Breast epithelium (tissue), 4 donors: ENCODE measurements around the gene SUGP2. TPM values are rescaled to one million over a fixed set of nuclear protein-coding genes. Genes with fewer than 3 reads are reported as not detected.

Experiments
- DNase-seq, 2 donors: peaks; one replicate each; pipeline ENCODE4 v3.0.0-alpha.2; 2019; ENCODE audit warnings: low spot score in 2 of 2
- H3K27ac ChIP-seq, 2 donors: fragments of 200-600 bp; sonication (generic) in 1 of 2; one replicate each; pipeline ENCODE4 v1.5.1; 2016 to 2019; ENCODE audit warnings: mild to moderate bottlenecking in 1 of 2
- H3K27me3 ChIP-seq, 2 donors: fragments of 200-600 bp; sonication (generic) in 1 of 2; one replicate each; pipeline versions ENCODE4 v1.5.1 to v1.6.0; 2017 to 2019; ENCODE audit warnings: control low read depth in 1 of 2, mild to moderate bottlenecking in 1 of 2
- H3K36me3 ChIP-seq: fragments of 200-600 bp; one replicate; pipeline ENCODE4 v1.5.1; 2019
- H3K4me1 ChIP-seq, 2 donors: fragments of 200-600 bp; sonication (generic); one replicate each; pipeline ENCODE4 v1.5.1; 2016 to 2019; ENCODE audit warnings: control low read depth in 1 of 2
- H3K4me3 ChIP-seq, 3 donors: fragments of 200-600 bp; sonication (generic); 1 replicate in 2 of 3; 2 replicates in 1 of 3; pipeline ENCODE4 v1.5.1; 2016 to 2019; ENCODE audit warnings: mild to moderate bottlenecking in 3 of 3, moderate library complexity in 2 of 3
- H3K9me3 ChIP-seq, 2 donors: fragments of 200-600 bp; sonication (generic) in 1 of 2; one replicate each; pipeline ENCODE4 v1.5.1; 2016 to 2019; ENCODE audit warnings: control low read depth in 1 of 2
- POLR2A ChIP-seq: fragments of 450-650 bp; IDR thresholded peaks from one replicate; pipeline ENCODE4 v1.6.1; 2016; ENCODE audit warnings: antibody characterized with exemption, mild to moderate bottlenecking, moderate library complexity
- POLR2AphosphoS5 ChIP-seq, 3 donors: sonication (generic); formaldehyde crosslinking; IDR thresholded peaks; one replicate each; pipeline ENCODE4 v1.6.1; 2017; ENCODE audit warnings: antibody characterized with exemption in 3 of 3
- intact Hi-C: fragments of 100-400 bp; cut with DNase I; formaldehyde crosslinking; loops from one replicate; pipeline ENCODE4 v1.15.1; 2023; ENCODE audit warnings: low total_unique reads
- total RNA-seq, 3 donors: library from RNA; depleted of rRNA; stranded (reverse); fragments of >200 nt; gene quantifications; one replicate each; pipeline ENCODE4 v1.1.0, GENCODE V29; 2016
- TF ChIP-seq, protein P1 (sequence below), 3 donors: fragments of 450-650 bp; IDR thresholded peaks; one replicate each; pipeline ENCODE4 v1.5.1; 2016 to 2017; ENCODE audit warnings: antibody characterized with exemption in 3 of 3, mild to moderate bottlenecking in 3 of 3, moderate library complexity in 3 of 3

The SUGP2 gene
- total RNA-seq, 3 donors from 2014 or later: 27.8 to 58.1 (median 56.0) TPM

DNA sequence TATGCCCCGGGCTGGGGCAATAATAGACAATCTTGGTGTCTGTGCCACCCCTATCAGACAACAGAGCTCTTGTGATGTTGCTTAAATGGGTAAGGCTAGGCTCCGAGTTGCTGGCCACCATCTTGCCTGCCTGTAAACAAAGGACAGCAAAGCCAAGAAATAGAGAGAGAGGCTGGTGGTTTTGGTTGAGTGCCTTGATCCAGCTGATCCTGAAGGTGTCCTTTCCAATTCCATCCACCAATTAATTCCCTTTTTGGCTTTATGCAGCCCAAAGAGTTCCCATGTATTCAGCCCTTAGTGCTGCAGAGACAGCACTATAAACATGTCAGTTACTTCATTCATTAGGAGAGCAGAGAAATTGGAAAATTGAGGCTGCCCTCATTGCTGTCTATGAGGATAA lies 50.6 kb downstream of the SUGP2 start:
- H3K9me3 ChIP-seq: no peaks in the 10 kb centered on the region
- no peaks in the 10 kb centered on the region for H3K27me3 ChIP-seq
- TF ChIP-seq POLR2A (no peak), POLR2AphosphoS5 (IDR thresholded peaks at IDR 0.05) (no peak)
- TF ChIP-seq, protein P1, sequence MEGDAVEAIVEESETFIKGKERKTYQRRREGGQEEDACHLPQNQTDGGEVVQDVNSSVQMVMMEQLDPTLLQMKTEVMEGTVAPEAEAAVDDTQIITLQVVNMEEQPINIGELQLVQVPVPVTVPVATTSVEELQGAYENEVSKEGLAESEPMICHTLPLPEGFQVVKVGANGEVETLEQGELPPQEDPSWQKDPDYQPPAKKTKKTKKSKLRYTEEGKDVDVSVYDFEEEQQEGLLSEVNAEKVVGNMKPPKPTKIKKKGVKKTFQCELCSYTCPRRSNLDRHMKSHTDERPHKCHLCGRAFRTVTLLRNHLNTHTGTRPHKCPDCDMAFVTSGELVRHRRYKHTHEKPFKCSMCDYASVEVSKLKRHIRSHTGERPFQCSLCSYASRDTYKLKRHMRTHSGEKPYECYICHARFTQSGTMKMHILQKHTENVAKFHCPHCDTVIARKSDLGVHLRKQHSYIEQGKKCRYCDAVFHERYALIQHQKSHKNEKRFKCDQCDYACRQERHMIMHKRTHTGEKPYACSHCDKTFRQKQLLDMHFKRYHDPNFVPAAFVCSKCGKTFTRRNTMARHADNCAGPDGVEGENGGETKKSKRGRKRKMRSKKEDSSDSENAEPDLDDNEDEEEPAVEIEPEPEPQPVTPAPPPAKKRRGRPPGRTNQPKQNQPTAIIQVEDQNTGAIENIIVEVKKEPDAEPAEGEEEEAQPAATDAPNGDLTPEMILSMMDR (IDR thresholded peaks at IDR 0.05): no peak
- no peaks in the 10 kb centered on the region for H3K36me3 ChIP-seq
- intact Hi-C loops: no loop called here
- H3K4me1 ChIP-seq: no peaks in the 10 kb centered on the region
- H3K4me3 ChIP-seq: no peak overlapping the region
- DNase-seq: no peak
- H3K27ac ChIP-seq: no peak overlapping the region

DNA sequence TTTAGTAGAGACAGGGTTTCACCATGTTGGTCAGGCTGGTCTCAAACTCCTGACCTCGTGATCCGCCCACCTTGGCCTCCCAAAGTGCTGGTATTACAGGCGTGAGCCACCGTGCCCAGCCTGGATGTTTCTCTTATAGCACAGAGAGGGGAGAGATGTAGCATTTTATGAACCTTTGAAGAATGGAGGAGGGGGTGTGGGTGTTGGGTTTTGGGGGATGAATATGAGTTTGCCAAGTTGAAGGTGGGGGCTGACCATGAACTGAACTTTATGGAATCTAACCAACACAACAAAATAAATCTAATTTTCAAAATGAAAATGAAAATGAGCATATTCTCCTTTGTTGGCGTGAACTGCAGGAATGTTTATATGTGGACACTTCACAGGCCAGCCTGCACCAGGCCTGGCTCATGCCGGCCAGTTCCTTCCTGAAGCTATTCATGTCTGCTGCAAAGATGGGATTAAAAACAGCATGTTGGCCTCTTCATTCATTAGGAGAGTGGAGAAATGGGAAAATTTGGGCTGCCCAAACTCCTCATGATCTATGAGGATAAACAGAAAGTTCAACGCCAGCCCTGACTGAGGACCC lies 52.8 kb downstream of the SUGP2 start:
- no peak for DNase-seq
- no peaks in the 10 kb centered on the region for H3K9me3 ChIP-seq
- no peaks in the 10 kb centered on the region for H3K4me1 ChIP-seq
- H3K27ac ChIP-seq: no peak overlapping the region
- TF ChIP-seq POLR2A: no peak
- no peak for TF ChIP-seq POLR2AphosphoS5 (IDR thresholded peaks at IDR 0.05)
- TF ChIP-seq, protein P1 (IDR thresholded peaks at IDR 0.05): no peak
- H3K27me3 ChIP-seq: no peaks in the 10 kb centered on the region
- H3K36me3 ChIP-seq: no peaks in the 10 kb centered on the region
- intact Hi-C loops: no loop called here
- no peak overlapping the region for H3K4me3 ChIP-seq

DNA sequence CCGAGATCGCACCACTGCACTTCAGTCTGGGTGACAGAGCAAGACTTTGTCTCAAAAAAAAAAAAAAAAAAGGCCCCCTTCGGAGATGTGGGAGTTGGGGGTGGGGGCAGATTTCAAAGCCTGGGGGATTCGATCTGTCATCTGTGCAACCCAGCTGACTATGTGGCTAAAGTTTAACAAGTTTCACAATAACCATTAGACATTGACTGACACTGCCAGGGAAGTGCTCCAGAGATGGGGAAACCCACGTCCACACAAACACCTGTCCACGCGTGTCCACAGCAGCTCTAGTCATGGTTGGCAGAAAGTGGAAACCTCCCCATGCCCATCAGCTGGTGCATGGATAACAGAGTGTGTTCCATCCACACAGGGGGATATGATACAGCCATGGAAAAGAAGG lies 54.7 kb downstream of the SUGP2 start:
- intact Hi-C loops: no loop called here
- H3K27ac ChIP-seq: no peak overlapping the region
- TF ChIP-seq, protein P1 (IDR thresholded peaks at IDR 0.05): no peak
- no peak for TF ChIP-seq POLR2A
- no peak for TF ChIP-seq POLR2AphosphoS5 (IDR thresholded peaks at IDR 0.05)
- H3K9me3 ChIP-seq: no peaks in the 10 kb centered on the region
- DNase-seq: no peak
- no peaks in the 10 kb centered on the region for H3K36me3 ChIP-seq
- H3K27me3 ChIP-seq: no peaks in the 10 kb centered on the region
- H3K4me3 ChIP-seq: no peak overlapping the region
- H3K4me1 ChIP-seq: no peaks in the 10 kb centered on the region

DNA sequence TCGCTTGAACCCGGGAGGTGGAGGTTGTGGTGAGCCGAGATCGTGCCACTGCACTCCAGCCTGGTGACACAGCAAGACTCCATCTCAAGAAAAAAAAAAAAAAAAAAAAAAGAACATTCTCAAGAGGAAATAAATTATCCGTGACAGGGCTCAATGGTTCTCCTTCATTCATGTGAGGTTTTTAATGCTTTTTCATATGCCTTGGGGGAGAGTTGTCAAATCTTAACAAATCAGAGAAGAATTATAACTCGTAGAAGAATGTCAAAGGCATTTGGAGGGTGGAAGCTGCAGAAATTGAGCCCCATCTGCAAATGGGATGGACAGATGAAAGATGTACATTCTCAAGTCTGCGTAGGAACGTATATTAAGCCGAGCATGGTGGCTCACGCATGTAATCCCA lies 57.4 kb downstream of the SUGP2 start:
- Histone ChIP-seq H3K27me3 (no peaks in the 10 kb centered on the region), H3K36me3 (no peaks in the 10 kb centered on the region), H3K4me3 (no peak overlapping the region), H3K4me1 (no peaks in the 10 kb centered on the region), H3K9me3 (no peaks in the 10 kb centered on the region), H3K27ac (no peak overlapping the region)
- intact Hi-C loops: no loop called here
- TF ChIP-seq, protein P1 (IDR thresholded peaks at IDR 0.05): no peak
- TF ChIP-seq POLR2A: no peak
- TF ChIP-seq POLR2AphosphoS5 (IDR thresholded peaks at IDR 0.05): no peak
- no peak for DNase-seq

DNA sequence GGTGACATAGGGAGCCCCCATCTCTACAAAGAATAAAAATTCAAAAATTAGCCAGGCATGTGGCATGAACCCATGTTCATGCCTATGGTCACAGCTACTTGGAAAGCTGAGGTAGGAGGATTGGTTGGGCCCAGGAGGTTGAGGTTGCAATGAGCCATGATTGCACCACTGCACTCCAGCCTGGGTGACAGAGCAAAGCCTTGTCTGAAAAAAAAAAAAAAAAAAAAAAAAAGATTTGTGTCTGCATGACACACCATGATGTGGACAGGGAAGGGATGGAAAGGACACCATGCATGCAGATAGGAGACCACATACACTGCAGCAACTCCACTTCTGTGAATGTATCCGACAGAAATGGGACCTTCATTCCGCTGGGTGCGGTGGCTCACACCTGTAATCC lies 58.3 kb downstream of the SUGP2 start:
- H3K9me3 ChIP-seq: no peaks in the 10 kb centered on the region
- intact Hi-C loops: no loop called here
- TF ChIP-seq, protein P1 (IDR thresholded peaks at IDR 0.05): no peak
- TF ChIP-seq POLR2A: no peak
- no peak for TF ChIP-seq POLR2AphosphoS5 (IDR thresholded peaks at IDR 0.05)
- no peak overlapping the region for H3K4me3 ChIP-seq
- DNase-seq: no peak
- no peaks in the 10 kb centered on the region for H3K4me1 ChIP-seq
- H3K27me3 ChIP-seq: no peaks in the 10 kb centered on the region
- no peaks in the 10 kb centered on the region for H3K36me3 ChIP-seq
- H3K27ac ChIP-seq: no peak overlapping the region
